Pulmonary artery endothelial cell (primary cell): ENCODE data around the gene NDUFA3. TPM values are rescaled to one million over a fixed set of nuclear protein-coding genes. Genes with fewer than 3 reads are reported as not detected.
"Not testable (repeated sequence)": the region's sequence is repeated elsewhere in the genome, so short reads cannot be mapped to it uniquely, and the experiment has no call there.

Source experiments
- DNase-seq: peaks from one replicate; pipeline ENCODE4 v3.0.0-alpha.2; 2011; ENCODE audit warnings: low read depth, low spot score
- total RNA-seq: library from RNA; depleted of rRNA; stranded (reverse); fragments of >200 nt; gene quantifications from 2 replicates; pipeline ENCODE4 v1.2.3, GENCODE V29; 2014

Gene NDUFA3
- 20.7 and 22.5 TPM in 2 replicates for total RNA-seq

DNA sequence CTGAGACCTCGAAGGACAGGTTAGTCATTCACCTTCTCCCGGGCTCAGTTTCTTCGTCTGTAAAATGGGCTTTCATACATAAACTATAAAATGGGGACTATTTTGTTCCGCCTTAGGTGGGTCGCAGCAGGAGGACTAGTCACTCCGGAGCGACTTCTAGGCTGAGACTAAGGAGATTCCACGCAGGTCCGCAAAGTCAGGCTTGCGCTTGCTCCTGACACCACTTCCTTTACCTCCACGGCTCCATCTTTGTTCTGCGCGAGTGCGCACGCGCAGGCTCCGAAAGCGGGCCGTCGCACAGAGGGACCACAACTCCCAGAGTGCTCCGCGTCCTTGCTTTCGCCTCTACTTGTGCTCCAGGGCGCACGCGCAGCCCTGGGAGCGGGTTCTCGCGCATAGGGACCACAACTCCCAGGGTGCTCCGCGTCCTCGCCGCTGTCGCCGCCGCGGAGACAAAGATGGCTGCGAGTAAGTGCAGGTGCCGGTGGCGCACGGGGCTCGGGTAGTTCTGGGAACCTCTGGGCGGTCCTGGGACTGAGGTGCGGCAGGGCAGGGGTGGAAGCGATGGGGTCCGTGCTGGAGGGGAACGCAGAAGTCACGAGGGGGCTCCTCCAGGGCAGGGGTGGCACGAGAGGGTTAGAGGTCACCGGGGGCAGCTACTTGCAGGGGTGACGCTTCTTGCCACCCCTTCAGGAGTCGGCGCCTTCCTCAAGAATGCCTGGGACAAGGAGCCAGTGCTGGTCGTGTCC, at the start of gene NDUFA3:
Gene NDUFA3, plus strand, starts transcription at position 435 of the 749 bp plus-strand sequence. Its CDS starts 24 bp downstream, at position 459.
- DNase-seq: peak; percentile 91

GRCh38 chr19:54062643-54063042, 40.0 kb upstream of the NDUFA3 start:
- DNase-seq: no peak

- DNase-seq: no peak
These were observed 39.1 kb upstream of the NDUFA3 start, which contains the start of gene VSTM1 for GRCh38 chr19:54063350-54064116. VSTM1 (minus strand) TSS chr19:54063897; CDS start chr19:54063777, 120 bp downstream.

DNA sequence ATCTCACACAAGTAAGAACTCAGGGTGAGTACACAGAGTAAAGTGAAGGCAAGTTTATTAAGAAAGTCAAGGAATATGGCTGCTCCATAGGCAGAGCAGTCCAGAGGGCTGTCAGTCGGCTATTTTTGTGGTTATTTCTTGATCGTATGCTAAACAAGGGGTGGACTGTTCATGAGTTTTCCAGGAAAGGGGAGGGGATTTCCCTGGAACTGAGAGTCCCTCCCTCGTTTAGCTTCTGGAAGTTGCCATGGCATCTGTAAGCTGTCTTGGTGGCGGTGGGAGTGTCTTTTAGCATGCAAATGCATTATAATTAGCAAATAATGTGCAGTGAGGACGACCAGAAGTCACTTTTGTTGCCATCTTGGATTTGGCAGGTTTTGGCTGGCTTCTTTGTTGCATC, 33.2 kb upstream of the NDUFA3 start:
- no peak for DNase-seq

- DNase-seq: no peak
These were observed 28.8 kb upstream of the NDUFA3 start for GRCh38 chr19:54073829-54074228.

DNA sequence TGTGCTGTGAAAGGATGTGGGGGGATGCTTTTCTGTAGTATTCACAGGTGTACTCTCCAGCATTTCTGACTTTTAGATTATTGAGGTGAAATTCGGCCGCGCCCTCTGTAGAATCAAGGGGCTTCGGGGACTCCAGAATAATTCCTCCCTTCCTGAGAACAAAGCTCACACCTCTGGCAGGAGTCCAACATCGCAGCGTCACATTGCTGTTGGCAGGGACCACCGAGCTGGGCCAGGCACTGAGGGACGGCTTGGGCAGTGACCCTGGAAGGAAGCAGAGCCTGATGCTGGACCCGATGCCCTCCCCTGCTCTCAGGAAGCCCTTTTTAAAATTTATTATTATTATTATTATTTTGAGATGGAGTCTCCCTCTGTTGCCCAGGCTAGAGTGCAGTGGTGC, 27.8 kb upstream of the NDUFA3 start:
- DNase-seq: no peak

DNA sequence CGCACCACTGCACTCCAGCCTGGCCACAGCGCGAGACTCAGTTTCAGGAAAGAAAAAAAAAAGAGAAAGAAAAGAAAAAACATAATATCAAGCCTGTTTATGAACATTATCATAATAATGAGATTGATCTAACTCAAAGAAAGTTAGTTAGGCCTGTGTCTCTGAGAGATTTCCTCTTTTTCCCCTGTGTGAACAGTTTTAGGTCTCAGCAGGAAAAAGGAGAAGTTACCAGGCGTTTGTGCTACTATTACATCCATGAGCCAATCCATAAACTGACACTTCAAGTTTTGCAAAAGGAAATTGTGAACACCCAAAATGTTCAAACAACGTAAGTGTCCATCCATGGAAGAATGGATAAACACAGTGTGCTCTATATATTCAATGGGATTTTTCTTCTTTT, 25.3 kb upstream of the NDUFA3 start:
- no peak for DNase-seq

- DNase-seq: no peak
These were observed 21.6 kb upstream of the NDUFA3 start, which contains the start of gene TARM1 for GRCh38 chr19:54081032-54081431. TARM1 (minus strand) TSS chr19:54081365; CDS start chr19:54081340, 25 bp downstream.

DNA sequence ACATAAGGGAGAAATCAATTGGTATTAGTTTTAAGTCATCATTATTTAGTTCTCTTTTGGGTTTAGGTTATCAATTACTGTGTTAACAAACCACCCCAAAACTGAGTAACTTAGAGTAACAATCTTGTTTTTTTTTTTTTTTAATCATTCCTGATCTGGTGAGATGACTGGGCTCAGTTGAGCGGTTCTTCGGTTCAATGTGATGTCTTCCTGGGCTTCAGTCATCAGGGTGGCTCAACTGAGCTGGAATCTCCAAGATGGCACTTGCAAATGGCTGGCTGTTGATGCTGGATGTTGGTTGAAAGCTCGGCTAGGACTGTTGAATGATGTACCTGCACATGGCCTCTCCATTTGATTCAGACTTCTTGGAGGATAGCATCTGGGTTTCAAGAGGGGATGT, 18.2 kb upstream of the NDUFA3 start:
- DNase-seq: no peak

DNA sequence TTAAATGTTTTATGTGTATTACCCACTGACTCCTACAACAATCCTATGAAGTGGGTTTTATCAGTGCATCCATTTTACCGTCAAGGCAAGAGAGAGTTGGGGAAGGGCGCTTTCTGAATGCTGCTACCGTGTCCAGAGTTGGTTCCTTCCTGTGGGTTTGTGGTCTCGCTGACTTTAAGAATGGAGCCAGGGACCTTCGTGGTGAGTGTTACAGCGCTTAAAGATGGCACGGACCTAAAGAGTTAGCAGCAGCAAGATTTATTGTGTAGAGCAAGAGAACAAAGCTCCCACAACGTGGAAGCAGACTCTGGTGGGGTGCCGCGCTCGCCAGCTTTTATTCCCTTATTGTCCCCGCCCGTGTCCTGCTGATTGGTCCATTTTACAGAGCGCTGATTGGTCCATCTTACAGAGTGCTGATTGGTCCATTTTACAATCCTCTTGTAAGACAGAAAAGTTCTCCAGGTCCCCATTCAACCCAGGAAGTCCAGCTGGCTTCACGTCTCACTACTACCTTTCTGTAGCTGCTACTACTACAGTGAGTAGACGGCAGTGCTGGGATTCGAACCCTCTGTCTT, 8.1 kb upstream of the NDUFA3 start:
- no peak for DNase-seq

- no peak for DNase-seq
These were observed 7.4 kb upstream of the NDUFA3 start for GRCh38 chr19:54095136-54095858.

GRCh38 chr19:54095859-54096616, 6.6 kb upstream of the NDUFA3 start:
- not testable (repeated sequence) for DNase-seq

GRCh38 chr19:54096617-54097106, 6.0 kb upstream of the NDUFA3 start:
- no peak for DNase-seq

- DNase-seq: no peak
These were observed 3.3 kb upstream of the NDUFA3 start for GRCh38 chr19:54099190-54099902.

- DNase-seq: not testable (repeated sequence)
These were observed 2.8 kb upstream of the NDUFA3 start for GRCh38 chr19:54099903-54100255.

DNA sequence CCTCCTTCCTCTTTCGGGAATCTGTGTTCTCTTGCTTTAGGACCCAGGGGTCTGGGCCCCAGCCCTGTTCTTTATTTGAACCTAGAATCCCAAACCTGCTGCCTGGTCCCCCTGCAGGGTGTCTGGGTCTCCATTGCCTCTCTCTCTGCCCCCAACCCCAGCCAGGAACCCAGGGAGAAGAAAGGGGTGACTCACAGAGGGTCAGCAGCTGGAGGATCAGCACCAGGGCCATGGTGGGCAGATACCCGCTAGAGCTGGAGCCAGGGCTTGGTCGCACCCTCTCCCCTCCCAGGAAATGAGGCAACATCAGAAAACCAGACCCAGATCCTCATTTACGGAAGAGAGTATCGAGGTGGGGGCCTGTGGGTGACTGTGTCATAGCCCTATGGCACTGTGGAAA, 2.1 kb upstream of the NDUFA3 start, which contains the start of gene OSCAR:
Gene OSCAR, minus strand, starts transcription at position 243 of the 400 bp plus-strand sequence. Its CDS starts 11 bp downstream, at position 232.
- DNase-seq: no peak

DNA sequence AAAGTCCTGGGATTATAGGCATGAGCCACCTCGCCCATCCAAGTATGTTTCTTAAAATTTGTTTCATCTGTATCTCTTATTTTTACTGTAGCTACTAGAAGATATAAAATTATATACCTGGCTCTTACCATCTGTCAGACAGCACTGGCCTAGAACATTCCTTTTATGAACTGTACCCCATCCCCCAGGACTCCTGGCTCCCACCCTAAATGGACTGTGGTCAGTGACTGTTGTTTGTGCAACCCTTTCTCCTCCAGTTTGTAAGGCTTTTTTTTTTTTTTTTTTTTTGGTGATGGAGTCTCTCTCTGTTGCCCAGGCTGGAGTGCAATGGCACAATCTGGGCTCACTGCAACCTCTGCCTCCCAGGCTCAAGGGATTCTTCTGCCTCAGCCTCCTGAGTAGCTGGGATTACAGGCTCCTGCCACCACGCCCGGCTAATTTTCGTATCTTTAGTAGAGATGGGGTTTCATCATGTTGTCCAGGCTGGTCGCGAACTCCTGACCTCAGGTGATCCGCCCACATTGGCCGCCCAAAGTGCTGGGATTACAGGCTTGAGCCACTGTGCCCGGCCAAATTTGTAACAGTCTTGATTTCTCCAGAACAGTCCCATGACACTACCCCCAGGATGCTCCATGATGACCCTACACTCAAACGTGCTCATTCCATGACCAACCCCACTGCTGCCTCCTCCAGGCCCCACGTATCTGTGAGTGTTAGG, 2.5 kb downstream of the NDUFA3 start:
- no peak for DNase-seq

DNA sequence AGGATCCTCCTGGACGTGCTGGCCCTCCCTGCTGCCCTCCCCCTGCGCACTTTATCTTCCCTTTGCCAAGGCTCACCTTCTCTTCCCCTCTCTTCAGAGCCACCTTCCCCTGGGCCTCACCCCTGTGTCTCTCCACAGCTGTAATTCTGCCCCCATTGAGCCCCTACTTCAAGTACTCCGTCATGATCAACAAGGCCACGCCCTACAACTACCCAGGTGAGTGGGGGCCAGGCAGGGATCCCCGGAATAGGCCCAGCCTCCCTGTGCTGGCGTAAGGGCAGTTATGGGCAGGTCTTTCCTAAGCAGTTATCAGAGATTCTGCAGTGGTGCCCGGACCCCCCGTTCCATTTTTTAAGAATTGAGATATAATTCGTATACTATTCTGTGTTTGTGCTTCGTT, 3.1 kb downstream of the NDUFA3 start:
- DNase-seq: no peak

DNA sequence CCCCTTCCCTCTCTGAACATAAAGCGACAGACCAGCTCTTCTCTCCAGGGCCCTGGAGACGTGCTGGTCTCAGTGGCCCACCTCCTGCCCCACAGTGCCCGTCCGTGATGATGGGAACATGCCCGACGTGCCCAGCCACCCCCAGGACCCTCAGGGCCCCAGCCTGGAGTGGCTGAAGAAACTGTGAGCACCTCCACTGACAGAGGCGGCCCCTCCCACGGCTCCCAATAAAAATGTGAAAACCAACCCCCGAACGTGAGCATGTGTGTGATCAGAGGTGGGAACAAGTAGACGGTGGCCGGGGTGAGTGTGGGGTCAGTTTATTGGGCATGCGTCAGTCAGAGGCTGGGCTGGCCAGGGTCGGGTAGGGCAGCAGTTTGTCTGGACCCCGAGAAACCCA, 4.1 kb downstream of the NDUFA3 start:
- DNase-seq: no peak
